Gastroesophageal sphincter (tissue), 4 donors: ENCODE results near the gene GRM8. TPM values are rescaled to one million over a fixed set of nuclear protein-coding genes. Genes with fewer than 3 reads are reported as not detected.

ENCODE experiments used
- ATAC-seq: fragments of 150-250 bp; one replicate; pipeline ENCODE4 v1.9.1; 2016; ENCODE audit warnings: mild to moderate bottlenecking, moderate library complexity
- H3K27ac ChIP-seq, 4 donors: fragments of 200-600 bp; sonication (generic) in 3 of 4; 1 replicate in 3 of 4; 2 replicates in 1 of 4; pipeline ENCODE4 v1.5.1; 2016 to 2019
- H3K27me3 ChIP-seq: fragments of 200-600 bp; sonication (generic); one replicate; pipeline ENCODE4 v1.5.1; 2019
- H3K36me3 ChIP-seq, 2 donors: fragments of 200-600 bp; sonication (generic); one replicate each; pipeline ENCODE4 v1.5.1; 2019; ENCODE audit warnings: control low read depth in 1 of 2
- H3K4me1 ChIP-seq, 3 donors: fragments of 200-600 bp; sonication (generic); 1 replicate in 2 of 3; 2 replicates in 1 of 3; pipeline ENCODE4 v1.5.1; 2016 to 2019; ENCODE audit warnings: control low read depth in 2 of 3
- H3K4me3 ChIP-seq, 2 donors: fragments of 200-600 bp; sonication (generic); one replicate each; pipeline ENCODE4 v1.5.1; 2019; ENCODE audit warnings: mild to moderate bottlenecking in 1 of 2, moderate library complexity in 1 of 2
- H3K9me3 ChIP-seq, 3 donors: fragments of 200-600 bp; sonication (generic); one replicate each; pipeline ENCODE4 v1.5.1; 2017 to 2019; ENCODE audit warnings: control low read depth in 2 of 3
- EP300 ChIP-seq: sonication (generic); formaldehyde crosslinking; IDR thresholded peaks from one replicate; pipeline ENCODE4 v1.6.1; 2017; ENCODE audit warnings: antibody characterized with exemption, mild to moderate bottlenecking
- POLR2A ChIP-seq, 2 donors: fragments of 450-650 bp; IDR thresholded peaks; one replicate each; pipeline ENCODE4 v1.6.1; 2017; ENCODE audit warnings: antibody characterized with exemption in 2 of 2, mild to moderate bottlenecking in 2 of 2, moderate library complexity in 1 of 2
- POLR2AphosphoS5 ChIP-seq: sonication (generic); formaldehyde crosslinking; IDR thresholded peaks from one replicate; pipeline ENCODE4 v1.6.1; 2017; ENCODE audit warnings: antibody characterized with exemption
- WGBS, 2 donors: methylation state at CpG; one replicate each; pipeline ENCODE4 v1.1.5; 2018; ENCODE audit warnings: low coverage in 1 of 2; 5-methylcytosine and 5-hydroxymethylcytosine counted together
- total RNA-seq, 4 donors: library from RNA; depleted of rRNA; stranded (reverse); fragments of >200 nt; gene quantifications; one replicate each; pipeline ENCODE4 v1.1.0, GENCODE V29; 2016
- TF ChIP-seq, protein P1 (sequence below), 4 experiments: fragments of 200-600 bp in 2 of 4; fragments of 450-650 bp in 2 of 4; sonication (generic) in 1 of 4; IDR thresholded peaks; one replicate each; pipeline ENCODE4 v1.5.1; 2017 to 2019; ENCODE audit warnings: antibody characterized with exemption in 4 of 4, mild to moderate bottlenecking in 2 of 4, moderate library complexity in 2 of 4

The GRM8 gene
- total RNA-seq, 4 donors from 2014 or later: 0.07 to 3.4 (median 0.93) TPM; not detected in 1

DNA sequence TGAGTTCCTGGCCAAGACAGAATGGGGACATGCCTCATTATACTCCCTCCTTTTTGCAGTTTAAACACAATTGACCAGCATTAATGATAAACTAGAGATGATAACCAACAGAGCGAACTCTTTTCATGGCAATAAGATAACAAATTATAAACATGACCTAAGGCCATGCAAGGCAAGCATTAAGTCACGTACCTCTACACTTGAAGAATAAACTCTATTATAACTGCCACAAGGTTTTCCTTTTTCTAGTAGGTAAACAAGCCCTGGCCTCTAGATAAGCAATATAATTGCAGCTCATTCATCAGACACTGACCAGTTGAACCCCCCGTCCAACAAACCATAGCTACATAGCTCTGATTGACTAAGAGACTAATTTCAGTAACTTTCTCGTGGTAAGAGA is 767.0 kb downstream of the GRM8 start:
- 20 to 37% methylated on average over 4 of the region's 4 CpGs for WGBS, 2 donors
- Histone ChIP-seq H3K4me3 (no peak overlapping the region), H3K27me3 (no peaks in the 10 kb centered on the region), H3K9me3 (no peaks in the 10 kb centered on the region), H3K4me1 (no peaks in the 10 kb centered on the region), H3K27ac (no peak overlapping the region), H3K36me3 (no peaks in the 10 kb centered on the region)
- TF ChIP-seq, protein P1, sequence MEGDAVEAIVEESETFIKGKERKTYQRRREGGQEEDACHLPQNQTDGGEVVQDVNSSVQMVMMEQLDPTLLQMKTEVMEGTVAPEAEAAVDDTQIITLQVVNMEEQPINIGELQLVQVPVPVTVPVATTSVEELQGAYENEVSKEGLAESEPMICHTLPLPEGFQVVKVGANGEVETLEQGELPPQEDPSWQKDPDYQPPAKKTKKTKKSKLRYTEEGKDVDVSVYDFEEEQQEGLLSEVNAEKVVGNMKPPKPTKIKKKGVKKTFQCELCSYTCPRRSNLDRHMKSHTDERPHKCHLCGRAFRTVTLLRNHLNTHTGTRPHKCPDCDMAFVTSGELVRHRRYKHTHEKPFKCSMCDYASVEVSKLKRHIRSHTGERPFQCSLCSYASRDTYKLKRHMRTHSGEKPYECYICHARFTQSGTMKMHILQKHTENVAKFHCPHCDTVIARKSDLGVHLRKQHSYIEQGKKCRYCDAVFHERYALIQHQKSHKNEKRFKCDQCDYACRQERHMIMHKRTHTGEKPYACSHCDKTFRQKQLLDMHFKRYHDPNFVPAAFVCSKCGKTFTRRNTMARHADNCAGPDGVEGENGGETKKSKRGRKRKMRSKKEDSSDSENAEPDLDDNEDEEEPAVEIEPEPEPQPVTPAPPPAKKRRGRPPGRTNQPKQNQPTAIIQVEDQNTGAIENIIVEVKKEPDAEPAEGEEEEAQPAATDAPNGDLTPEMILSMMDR (IDR thresholded peaks at IDR 0.05): no peak
- TF ChIP-seq POLR2A (IDR thresholded peaks at IDR 0.05) (no peak), EP300 (no peak), POLR2AphosphoS5 (no peak)
- ATAC-seq: no peak

DNA sequence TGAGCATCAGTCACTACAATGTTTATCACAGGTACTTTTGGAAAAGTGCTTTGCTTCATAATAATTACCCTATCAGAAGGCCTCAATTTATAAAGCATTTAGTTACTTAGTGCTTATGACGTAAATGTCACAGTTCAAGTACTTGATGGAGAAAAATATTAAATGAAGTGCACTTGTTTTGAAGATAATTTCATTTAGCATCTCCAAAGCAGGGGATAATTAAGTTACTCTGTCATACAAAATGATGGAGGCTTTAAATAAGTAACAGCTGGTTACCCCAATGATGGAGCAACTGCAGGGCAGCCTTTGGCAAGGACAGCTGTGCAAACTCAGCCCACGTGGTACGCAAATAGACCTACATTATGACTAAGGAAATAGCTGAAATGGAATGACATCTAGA is 768.8 kb downstream of the GRM8 start:
- ATAC-seq: no peak
- TF ChIP-seq, protein P1 (IDR thresholded peaks at IDR 0.05): no peak
- peaks cover 0 to 9% (median 0%) of the 10 kb centered on the region in 3 donors for H3K9me3 ChIP-seq
- 36 to 67% methylated on average over 1 to 3 of the region's 3 CpGs for WGBS, 2 donors
- H3K36me3 ChIP-seq: no peaks in the 10 kb centered on the region
- H3K27ac ChIP-seq: no peak overlapping the region
- H3K4me3 ChIP-seq: no peak overlapping the region
- no peaks in the 10 kb centered on the region for H3K27me3 ChIP-seq
- H3K4me1 ChIP-seq: no peaks in the 10 kb centered on the region

DNA sequence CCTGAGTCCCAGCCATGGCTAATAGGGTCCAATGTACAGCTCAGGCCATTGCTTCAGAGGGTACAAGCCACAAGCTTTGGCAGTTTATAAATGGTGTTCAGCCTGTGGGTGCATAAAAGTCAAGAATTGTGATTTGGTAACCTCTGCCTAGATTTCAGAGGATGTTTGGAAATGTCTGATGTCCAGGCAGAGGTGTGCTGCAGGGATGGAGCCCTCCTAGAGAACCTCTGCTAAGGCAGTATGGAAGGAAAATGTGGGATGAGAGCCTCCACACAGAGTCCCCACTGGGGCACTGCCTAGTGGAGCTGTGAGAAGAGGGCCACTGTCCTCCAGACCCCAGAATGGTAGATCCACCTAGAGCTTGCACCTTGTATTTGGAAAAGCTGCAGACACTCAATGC is 779.9 kb downstream of the GRM8 start:
- Histone ChIP-seq H3K4me1 (no peaks in the 10 kb centered on the region), H3K27me3 (no peaks in the 10 kb centered on the region), H3K4me3 (no peak overlapping the region), H3K36me3 (no peaks in the 10 kb centered on the region), H3K27ac (no peak overlapping the region), H3K9me3 (peaks cover 0 to 12% (median 0%) of the 10 kb centered on the region in 3 donors)
- ATAC-seq: no peak
- TF ChIP-seq POLR2AphosphoS5 (no peak), EP300 (no peak), POLR2A (IDR thresholded peaks at IDR 0.05) (no peak)
- TF ChIP-seq, protein P1 (IDR thresholded peaks at IDR 0.05): no peak

DNA sequence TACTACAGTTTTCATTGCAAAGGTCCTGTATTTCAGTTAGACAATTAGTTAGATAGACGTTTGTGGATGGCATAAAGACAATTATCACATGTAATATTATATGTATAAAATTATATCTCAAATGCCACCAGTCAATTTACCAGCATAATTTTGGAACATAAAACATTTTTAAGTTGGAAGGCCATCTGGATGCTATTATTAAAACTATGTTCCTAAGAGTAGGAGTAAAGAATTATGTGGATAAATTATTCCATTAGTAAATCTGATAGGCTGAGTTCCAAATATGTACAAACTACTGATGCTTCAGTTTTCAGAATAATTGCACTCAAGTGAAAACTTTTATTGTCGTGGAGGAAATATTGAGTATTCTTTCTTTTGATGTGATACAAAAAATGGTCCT is 790.3 kb downstream of the GRM8 start:
- Histone ChIP-seq H3K9me3 (no peaks in the 10 kb centered on the region), H3K36me3 (no peaks in the 10 kb centered on the region), H3K27me3 (no peaks in the 10 kb centered on the region), H3K27ac (no peak overlapping the region), H3K4me1 (no peaks in the 10 kb centered on the region), H3K4me3 (no peak overlapping the region)
- WGBS, 2 donors: 61 to 75% methylated on average over 2 of the region's 2 CpGs
- no peak for ATAC-seq
- TF ChIP-seq, protein P1 (IDR thresholded peaks at IDR 0.05): no peak
- TF ChIP-seq POLR2AphosphoS5 (no peak), POLR2A (IDR thresholded peaks at IDR 0.05) (no peak), EP300 (no peak)

DNA sequence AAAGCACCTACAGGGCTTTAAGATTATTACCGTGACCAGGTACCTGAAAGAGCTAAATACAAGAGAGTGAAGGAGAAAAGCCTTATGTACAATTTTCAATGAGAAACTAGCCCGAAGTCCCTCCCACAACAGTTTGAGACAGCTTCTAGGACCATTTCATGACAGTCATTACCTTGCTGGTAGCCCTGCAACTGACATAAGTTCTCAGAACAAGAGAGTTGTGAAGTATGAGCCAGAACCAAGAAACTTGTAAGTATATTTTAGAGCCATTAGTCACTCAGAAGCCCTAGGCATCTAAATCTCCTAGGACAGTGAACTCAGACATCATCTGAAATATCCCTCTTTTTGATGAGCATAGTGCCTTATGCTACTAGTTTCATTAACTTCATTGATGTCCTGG is 792.1 kb downstream of the GRM8 start:
- TF ChIP-seq, protein P1 (IDR thresholded peaks at IDR 0.05): no peak
- no peak for TF ChIP-seq EP300
- TF ChIP-seq POLR2A (IDR thresholded peaks at IDR 0.05): no peak
- Histone ChIP-seq H3K4me3 (no peak overlapping the region), H3K9me3 (no peaks in the 10 kb centered on the region), H3K4me1 (no peaks in the 10 kb centered on the region), H3K27me3 (no peaks in the 10 kb centered on the region), H3K36me3 (no peaks in the 10 kb centered on the region), H3K27ac (no peak overlapping the region)
- ATAC-seq: no peak
- 51 to 83% methylated on average over 2 of the region's 2 CpGs for WGBS, 2 donors
